Measurements from ENCODE around the gene NDUFS6.
A peak's percentile ranks its signal among the peaks of the same experiment; 100 is the strongest.
"Not testable (repeated sequence)": the region's sequence is repeated elsewhere in the genome, so short reads cannot be mapped to it uniquely, and the experiment has no call there.

NDUFS6 gene

DNA sequence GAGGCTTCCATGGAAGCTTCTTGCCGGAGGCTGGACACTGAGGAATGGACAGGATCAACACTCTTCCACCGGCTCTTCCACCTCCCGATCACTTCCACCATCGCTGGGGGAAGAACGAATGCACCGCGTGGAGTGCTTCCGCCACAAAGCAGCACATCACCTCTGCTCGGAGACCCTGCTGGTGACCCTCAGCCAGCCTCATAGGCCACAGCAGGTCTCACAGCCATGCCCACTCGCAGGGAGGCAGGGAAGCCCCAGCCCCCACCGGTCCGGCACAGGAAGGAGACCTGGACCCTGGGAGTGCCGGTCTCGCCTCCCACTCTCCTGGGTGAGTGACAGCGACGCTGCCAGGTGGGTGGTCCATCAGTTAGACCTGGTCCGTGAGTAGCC lies 6.3 kb upstream of the NDUFS6 start:
- H3K4me1 Mint-ChIP-seq (ENCODE audit: low read depth), result peaks cover 84% of the 10 kb centered on the region
- H3K27me3 Mint-ChIP-seq, result no peaks in the 10 kb centered on the region
- no peak for DNase-seq
- H3K9me3 Mint-ChIP-seq, result no peaks in the 10 kb centered on the region
- H3K4me3 Mint-ChIP-seq, result no peak overlapping the region
- peaks cover 57% of the 10 kb centered on the region for H3K36me3 Mint-ChIP-seq (ENCODE audit: low read depth)
- peak overlapping the region; percentile 70 for H3K27ac Mint-ChIP-seq

DNA sequence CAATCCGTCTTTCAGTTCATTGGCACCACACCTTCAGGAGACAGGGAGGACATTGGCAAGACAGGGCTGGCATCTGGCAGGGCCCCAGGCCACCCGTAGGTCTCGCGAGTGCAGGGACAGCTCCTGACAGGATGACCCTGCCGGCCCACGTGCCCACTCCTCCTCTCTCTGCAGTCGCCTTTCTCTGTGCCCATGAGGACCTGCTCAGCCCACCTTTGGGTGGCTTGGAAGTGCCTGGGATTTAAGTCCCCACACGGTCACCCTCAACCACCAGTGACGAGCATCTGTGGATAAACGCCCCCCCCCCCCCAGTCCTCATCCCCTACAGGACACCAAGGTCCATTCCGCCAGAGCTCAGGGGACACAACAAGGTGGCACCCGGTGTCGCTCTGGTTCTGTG lies 5.7 kb upstream of the NDUFS6 start:
- no peak overlapping the region for H3K27ac Mint-ChIP-seq
- peaks cover 81% of the 10 kb centered on the region for H3K4me1 Mint-ChIP-seq (ENCODE audit: low read depth)
- H3K4me3 Mint-ChIP-seq, result no peak overlapping the region
- no peaks in the 10 kb centered on the region for H3K27me3 Mint-ChIP-seq
- no peaks in the 10 kb centered on the region for H3K9me3 Mint-ChIP-seq
- peaks cover 62% of the 10 kb centered on the region for H3K36me3 Mint-ChIP-seq (ENCODE audit: low read depth)
- DNase-seq, result no peak

DNA sequence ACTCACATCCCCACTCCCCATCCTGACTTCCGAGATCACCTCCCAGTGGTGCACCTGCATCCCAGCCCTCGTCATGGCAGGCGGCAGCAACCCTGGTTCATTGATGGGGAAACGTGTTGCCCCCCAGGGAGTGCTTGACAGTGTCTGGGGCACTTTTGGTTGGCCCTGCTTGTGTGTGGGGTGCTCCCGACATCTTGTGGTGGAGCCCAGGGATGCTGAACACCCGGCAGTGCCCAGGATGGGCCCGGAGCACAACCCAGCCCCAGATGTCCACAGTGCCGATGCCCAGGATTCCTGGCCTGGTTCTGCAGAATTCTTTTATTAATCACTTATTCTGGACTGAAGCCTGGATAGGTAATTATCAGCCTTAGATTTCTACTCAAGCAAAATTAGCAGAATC lies 5.3 kb upstream of the NDUFS6 start:
- Mint-ChIP-seq H3K4me1 (ENCODE audit: low read depth) (peaks cover 80% of the 10 kb centered on the region), H3K27me3 (no peaks in the 10 kb centered on the region), H3K4me3 (no peak overlapping the region), H3K27ac (no peak overlapping the region), H3K36me3 (ENCODE audit: low read depth) (peaks cover 66% of the 10 kb centered on the region), H3K9me3 (no peaks in the 10 kb centered on the region)
- DNase-seq, result no peak

DNA sequence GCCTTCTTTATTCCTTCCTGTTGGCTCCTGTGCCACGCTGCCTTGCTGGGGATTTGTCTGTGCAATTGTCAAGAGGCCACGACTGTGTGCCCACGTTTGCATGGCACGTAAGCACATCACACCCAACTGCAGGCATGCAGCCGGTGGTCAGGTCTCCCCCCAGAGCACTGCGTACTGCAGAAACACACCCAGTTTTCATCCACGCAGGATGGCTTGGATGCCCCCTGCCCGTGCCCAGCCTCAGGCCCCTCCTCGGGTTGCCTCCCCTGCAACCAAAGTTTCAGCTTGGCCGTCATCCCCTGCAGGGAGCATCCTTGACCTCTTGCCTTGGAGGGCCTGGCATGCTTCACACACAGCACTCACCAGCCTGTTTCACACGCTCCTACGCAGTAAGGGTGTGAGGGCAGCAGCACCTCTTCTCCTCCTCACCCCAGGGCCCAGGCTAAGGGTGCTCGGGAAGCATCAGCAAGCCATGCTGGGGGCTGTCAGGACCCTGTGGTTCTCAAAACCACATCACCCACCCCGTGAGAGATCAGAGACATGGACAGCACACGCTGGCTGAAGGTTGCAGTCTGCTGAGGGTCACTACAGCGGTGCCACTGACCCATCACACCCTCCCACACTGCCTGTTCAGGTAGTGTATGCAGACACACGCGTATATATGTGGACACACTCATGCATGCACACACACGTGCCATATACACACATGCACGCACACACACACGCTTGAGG lies 4.7 kb upstream of the NDUFS6 start:
- Mint-ChIP-seq H3K27me3 (no peaks in the 10 kb centered on the region), H3K36me3 (ENCODE audit: low read depth) (peaks cover 69% of the 10 kb centered on the region), H3K27ac (peak overlapping the region; percentile 57), H3K4me1 (ENCODE audit: low read depth) (peaks cover 74% of the 10 kb centered on the region), H3K4me3 (peak overlapping the region; percentile 33), H3K9me3 (no peaks in the 10 kb centered on the region)
- DNase-seq, result no peak

DNA sequence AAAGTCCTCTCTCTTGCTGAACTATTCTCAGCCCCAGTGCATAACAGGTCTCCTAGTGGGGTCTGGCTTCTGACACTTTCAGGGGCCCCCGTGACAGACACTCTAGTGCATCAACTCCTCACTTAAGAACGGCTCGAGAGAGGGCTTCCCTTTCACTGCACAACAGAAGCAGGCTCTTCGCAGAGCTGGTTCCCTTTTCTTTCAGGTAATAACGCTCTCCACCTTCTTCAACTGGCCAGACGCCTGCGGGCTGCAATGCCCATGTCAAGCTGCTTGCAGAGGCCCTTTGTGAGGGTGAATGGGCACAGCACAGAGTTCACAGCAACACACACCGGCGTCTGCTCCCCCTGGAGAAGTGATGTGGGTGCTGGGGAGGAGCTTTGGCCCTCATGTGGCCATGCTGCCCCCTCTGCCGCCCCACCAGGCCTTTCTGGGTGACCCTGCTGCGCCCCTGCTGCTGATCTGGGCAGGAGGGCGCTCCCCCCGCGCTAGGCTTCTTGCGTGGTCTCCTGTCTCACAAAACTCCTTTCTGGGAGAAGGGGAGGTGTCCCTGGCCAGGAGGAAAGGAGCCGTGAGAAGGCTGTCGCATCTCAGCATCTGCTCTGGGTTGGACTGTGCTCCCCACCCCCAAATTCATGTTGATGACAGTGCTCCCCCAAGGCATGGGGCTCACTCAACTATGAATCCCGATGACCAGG lies 4.0 kb upstream of the NDUFS6 start:
- H3K9me3 Mint-ChIP-seq, result no peaks in the 10 kb centered on the region
- H3K4me3 Mint-ChIP-seq, result peak overlapping the region; percentile 99
- no peaks in the 10 kb centered on the region for H3K27me3 Mint-ChIP-seq
- H3K4me1 Mint-ChIP-seq (ENCODE audit: low read depth), result peaks cover 70% of the 10 kb centered on the region
- peak; percentile 22 for DNase-seq
- peaks cover 74% of the 10 kb centered on the region for H3K36me3 Mint-ChIP-seq (ENCODE audit: low read depth)
- peak overlapping the region; percentile 57 for H3K27ac Mint-ChIP-seq

DNA sequence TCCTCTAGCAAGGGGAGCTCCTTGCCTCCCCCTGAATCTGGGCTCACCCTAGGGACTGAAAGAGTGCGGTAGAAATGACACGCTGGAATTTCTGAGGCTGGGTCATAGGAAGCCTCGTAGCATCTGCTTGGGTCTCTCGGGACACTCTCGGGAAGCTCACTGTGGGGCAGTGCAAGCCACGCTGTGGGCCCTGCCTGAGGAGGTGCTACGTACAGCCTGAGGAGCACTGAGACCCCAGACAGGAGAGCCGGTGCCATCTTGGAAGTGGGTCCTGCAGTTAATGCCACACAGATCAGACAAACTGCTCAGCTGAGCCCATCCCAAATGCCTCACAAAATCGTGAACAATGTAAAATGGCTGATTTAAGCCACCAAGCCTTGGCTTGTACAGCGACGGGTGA lies 3.4 kb upstream of the NDUFS6 start:
- Mint-ChIP-seq H3K9me3 (no peaks in the 10 kb centered on the region), H3K4me3 (peak overlapping the region; percentile 99), H3K27ac (peak overlapping the region; percentile 81), H3K36me3 (ENCODE audit: low read depth) (peaks cover 80% of the 10 kb centered on the region), H3K4me1 (ENCODE audit: low read depth) (peaks cover 70% of the 10 kb centered on the region), H3K27me3 (no peaks in the 10 kb centered on the region)
- peak; percentile 29 for DNase-seq

DNA sequence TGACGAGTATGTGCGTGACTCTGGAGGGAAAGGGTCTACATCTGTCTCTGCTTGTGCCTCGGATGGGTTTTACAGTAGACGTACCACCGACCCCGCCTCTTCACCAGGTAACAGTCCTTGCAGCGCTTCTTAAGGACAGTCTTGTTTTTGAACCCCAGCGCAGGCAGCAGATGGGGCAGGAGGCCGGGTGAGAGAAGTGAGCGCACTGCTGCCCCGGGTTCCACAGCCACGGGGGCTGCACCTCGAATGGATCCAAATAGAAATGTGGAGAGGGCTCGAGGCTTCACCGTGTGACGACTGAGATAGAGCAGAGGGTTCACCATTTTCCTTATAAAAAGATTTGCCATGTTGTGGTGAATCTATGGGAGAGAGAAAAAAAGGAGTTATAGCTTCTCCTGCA lies 2.6 kb upstream of the NDUFS6 start:
- H3K4me1 Mint-ChIP-seq (ENCODE audit: low read depth), result peaks cover 70% of the 10 kb centered on the region
- H3K4me3 Mint-ChIP-seq, result peak overlapping the region; percentile 99
- H3K36me3 Mint-ChIP-seq (ENCODE audit: low read depth), result peaks cover 85% of the 10 kb centered on the region
- not testable (repeated sequence) for H3K9me3 Mint-ChIP-seq, H3K27me3 Mint-ChIP-seq, DNase-seq
- peak overlapping the region; percentile 99 for H3K27ac Mint-ChIP-seq

DNA sequence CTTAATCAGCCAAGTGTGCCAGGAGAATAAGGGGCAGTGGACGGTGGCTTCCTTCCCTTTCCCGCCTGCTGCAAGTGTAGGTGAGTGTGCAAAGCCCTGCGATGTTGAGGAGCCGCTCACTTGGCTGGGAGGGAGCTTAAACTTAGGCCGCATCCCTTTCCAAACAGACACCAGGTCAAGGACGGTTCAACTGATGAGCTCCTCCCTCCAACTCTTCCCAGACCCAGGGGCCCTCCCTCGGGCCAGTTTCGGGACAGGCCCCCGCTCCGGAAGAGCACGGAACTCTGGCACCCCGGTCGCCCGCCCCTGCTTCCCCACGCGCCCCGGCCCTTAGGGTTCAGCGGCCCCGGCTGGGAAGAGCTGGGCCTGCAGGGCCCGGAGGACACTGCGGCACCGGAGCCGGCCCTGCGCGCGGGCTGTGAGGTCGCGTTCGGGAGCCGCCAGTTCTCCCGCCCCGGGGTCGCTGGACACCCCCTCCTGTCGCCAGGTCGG lies 2.1 kb upstream of the NDUFS6 start:
- Mint-ChIP-seq H3K4me3 (peak overlapping the region; percentile 99), H3K4me1 (ENCODE audit: low read depth) (peaks cover 70% of the 10 kb centered on the region), H3K9me3 (no peaks in the 10 kb centered on the region), H3K36me3 (ENCODE audit: low read depth) (peaks cover 89% of the 10 kb centered on the region), H3K27ac (peak overlapping the region; percentile 99), H3K27me3 (no peaks in the 10 kb centered on the region)
- DNase-seq, result no peak

DNA sequence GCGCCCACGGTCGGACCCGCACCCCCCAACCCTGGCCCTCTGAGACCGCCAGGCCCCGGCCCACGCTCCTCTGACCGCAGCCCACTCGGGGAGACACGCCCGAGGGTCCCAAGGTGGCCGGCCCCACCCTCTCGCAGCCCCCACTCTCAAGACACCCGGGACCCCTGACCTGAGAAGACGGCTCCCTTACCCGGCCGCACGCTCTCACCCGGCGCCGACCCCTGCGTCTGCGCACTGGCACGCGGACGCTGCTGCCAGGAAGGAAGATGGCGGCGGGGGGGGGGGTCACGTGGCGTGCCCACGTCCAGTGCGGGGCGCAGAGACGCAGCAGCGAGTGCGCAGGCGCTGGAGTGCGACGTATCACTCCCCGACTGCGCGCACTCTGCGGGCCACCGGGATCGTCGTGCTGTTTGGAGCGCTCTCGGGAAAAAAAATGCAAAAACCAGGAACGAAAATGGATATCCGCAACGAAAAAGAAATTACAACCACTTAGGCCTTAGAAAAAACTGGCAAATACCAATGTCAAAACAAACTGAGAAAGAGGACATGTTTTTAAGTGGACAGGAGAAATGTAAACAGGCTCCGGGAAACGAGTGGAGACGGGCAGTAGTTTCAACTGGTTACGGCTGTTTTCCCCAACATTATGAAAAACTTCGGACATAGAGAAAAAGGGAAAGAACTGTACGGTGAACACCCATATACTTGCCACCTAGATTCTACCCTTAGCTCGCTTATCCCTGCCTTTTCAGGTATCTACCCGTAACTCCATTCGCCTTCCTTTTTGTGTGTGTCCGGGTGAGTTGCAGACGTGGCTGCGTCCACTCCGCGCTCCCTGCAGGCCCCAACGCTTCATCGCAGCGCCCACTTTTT lies 1.4 kb upstream of the NDUFS6 start, which contains the start of gene MRPL36:
Gene MRPL36 (minus strand): TSS at position 236 of the 870 bp plus-strand sequence. CDS start 902 bp downstream, outside the sequence.
- H3K27ac Mint-ChIP-seq, result peak within 1 kb of the TSS; percentile 99
- peaks cover 69% of the 10 kb centered on the region for H3K4me1 Mint-ChIP-seq (ENCODE audit: low read depth)
- peak within 1 kb of the TSS; percentile 99 for H3K4me3 Mint-ChIP-seq
- peak; percentile 94 for DNase-seq
- peaks cover 89% of the 10 kb centered on the region for H3K36me3 Mint-ChIP-seq (ENCODE audit: low read depth)
- no peaks in the 10 kb centered on the region for H3K9me3 Mint-ChIP-seq
- no peaks in the 10 kb centered on the region for H3K27me3 Mint-ChIP-seq

DNA sequence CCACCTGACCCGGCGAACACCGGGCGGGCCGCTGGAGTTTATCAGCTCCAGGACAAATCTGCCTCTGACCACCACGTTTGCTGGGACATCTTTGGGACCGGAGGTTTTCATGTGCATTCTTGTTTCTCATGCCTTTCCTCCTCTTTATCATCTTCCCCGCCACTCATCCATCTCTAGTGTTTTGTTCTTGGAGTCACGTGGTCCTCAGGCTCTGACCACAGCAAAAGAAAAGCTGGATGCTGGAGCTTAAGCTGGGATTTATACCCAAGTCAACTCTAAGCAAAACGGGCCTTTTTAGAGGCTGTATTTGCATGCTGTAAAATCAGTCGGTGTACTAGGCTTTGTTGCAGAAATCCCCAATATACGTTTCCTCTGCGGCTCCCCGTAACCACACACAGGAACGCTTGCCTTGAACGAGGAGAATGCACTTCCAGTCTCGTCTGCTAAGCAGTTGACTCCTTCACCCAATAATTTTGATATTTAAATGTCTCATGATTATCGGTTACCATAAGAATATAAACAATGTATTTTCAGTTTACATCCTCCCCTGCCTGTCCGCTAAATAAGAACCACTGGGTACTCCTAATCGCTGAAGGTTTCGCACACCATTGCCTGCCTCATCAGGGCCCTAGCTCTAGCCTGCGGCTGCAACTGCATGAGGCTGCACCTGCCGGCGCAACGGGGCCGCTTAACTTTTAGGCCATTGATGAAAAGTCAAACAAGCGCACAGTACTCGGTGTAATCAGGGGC lies 560 bp upstream of the NDUFS6 start:
- H3K9me3 Mint-ChIP-seq, result no peaks in the 10 kb centered on the region
- peak overlapping the region; percentile 99 for H3K27ac Mint-ChIP-seq
- H3K4me3 Mint-ChIP-seq, result peak overlapping the region; percentile 99
- H3K27me3 Mint-ChIP-seq, result no peaks in the 10 kb centered on the region
- peak; percentile 41 for DNase-seq
- H3K4me1 Mint-ChIP-seq (ENCODE audit: low read depth), result peaks cover 63% of the 10 kb centered on the region
- peaks cover 90% of the 10 kb centered on the region for H3K36me3 Mint-ChIP-seq (ENCODE audit: low read depth)

DNA sequence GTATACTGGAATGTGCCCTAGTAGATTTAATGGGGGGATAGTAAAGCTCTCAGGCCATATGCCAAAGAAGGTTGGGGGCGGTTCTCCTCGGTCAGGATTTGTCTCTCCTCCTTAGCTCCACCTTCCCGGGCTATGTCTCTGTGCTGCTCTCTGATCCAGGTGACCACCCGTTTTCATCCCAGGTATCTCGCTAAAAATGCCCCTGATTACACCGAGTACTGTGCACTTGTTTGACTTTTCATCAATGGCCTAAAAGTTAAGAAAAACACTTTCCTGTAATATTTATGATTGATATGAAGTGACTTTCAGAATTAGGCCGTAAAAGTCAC lies 724 bp downstream of the NDUFS6 start:
- peaks cover 91% of the 10 kb centered on the region for H3K36me3 Mint-ChIP-seq (ENCODE audit: low read depth)

DNA sequence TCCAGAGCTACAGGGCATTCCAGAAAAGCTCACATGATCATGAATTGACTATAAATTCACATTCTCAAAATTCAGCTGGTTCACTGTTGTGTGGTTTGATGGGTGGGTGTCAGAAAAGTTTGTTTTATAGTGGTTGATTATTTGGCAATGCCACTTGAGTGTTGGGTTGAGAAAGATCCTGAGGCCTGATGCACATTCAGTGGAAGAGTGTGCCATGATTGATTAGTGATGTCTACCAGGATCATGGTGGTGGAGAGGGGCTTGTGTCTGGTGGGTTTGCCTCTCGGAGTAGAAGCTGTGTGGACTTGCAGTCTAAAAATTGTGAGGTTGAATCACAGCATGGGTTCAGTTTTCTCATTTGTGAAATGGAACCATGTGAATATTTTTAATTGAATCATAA lies 2.0 kb downstream of the NDUFS6 start:
- H3K36me3 Mint-ChIP-seq (ENCODE audit: low read depth), result peaks cover 91% of the 10 kb centered on the region
- H3K4me1 Mint-ChIP-seq (ENCODE audit: low read depth), result peaks cover 65% of the 10 kb centered on the region
- H3K4me3 Mint-ChIP-seq, result peak overlapping the region; percentile 99
- no peaks in the 10 kb centered on the region for H3K9me3 Mint-ChIP-seq
- no peaks in the 10 kb centered on the region for H3K27me3 Mint-ChIP-seq
- peak overlapping the region; percentile 59 for H3K27ac Mint-ChIP-seq
- no peak for DNase-seq

More for the DNA sequence above, 724 bp downstream of the NDUFS6 start:
- peaks cover 65% of the 10 kb centered on the region for H3K4me1 Mint-ChIP-seq (ENCODE audit: low read depth)
- no peak for DNase-seq
- no peaks in the 10 kb centered on the region for H3K9me3 Mint-ChIP-seq
- peak overlapping the region; percentile 99 for H3K4me3 Mint-ChIP-seq
- H3K27me3 Mint-ChIP-seq, result no peaks in the 10 kb centered on the region
- H3K27ac Mint-ChIP-seq, result peak overlapping the region; percentile 99

DNA sequence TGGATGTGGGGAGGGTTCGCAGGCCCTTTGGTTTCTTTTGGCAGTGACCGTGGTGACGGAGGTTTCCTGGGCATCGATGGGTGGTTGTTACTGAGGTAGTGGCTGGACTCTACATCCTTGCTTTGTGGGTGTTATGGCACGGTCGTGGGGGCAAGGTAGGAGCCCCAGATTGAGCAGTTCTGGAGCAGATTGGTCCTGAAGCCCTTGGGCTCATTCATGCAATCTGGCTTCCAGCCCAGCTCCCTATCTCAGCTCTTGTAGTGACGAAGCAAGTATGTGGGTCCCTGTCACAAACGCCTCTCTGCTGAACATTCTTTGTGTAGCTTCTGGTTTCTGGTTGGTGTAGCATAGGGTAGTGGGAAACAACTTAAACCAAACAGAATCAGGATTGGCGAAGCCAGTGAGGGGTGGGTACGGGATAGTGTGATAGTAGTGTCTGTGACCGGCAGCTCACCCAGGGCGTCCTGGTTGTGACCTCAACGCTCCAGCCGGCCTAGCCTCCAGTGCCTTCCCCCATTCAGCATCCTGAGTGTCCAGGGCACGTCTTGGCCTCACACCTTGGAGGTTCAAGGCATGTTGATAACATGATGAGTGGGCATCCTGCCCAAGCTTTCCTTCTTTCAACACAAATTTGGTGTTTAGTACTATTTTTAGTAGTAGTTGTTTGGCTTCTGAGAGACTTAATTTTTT lies 2.9 kb downstream of the NDUFS6 start:
- H3K9me3 Mint-ChIP-seq, result no peaks in the 10 kb centered on the region
- no peaks in the 10 kb centered on the region for H3K27me3 Mint-ChIP-seq
- H3K4me3 Mint-ChIP-seq, result no peak overlapping the region
- DNase-seq, result no peak
- peak overlapping the region; percentile 24 for H3K27ac Mint-ChIP-seq
- peaks cover 91% of the 10 kb centered on the region for H3K36me3 Mint-ChIP-seq (ENCODE audit: low read depth)
- peaks cover 61% of the 10 kb centered on the region for H3K4me1 Mint-ChIP-seq (ENCODE audit: low read depth)
